Measurements from ENCODE around the gene PACS1.

Gene PACS1

DNA sequence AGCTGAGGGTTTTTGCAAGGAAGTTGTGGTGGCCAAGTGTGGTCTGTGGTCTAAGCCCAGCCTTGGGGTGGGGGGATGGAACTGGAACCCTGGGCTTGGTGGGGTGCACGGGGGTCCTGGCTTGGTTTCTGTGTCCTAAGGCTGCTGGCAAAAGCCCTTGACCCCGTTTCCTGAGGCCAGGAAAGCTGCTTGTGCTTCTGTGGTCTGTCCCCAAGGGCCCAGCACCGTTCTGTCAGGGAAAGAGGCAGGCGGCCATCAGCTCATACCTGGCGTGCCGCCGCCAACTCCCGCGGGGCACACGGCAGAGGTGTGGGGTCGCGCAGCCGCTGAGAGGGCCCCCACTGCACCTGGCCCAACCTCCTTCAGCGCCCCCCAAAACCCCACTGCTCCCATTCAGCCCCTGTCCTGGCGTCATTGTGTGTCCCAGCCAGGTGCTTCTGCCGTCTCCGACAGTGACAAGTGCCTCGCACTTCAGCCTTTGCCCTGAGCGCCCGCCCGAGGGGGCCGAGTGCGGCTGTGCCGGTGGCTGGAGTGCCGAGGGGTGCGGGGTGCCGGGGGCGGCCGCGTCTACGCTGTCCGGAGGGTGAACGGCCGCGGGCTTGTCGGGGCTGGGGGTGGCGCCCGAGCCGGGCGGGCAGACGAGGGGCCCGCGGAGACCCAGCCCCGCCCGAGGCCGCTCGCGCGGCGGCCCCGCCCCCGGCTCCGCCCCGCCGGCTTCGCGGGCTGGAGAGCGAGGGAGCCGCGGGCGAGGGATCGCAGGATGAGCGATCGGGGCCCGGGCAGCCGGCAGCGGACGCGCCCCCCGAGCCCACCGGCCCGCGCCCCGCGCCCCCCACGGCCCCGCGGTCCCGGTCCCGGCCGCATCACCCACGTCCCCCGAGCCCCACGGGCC lies 207.6 kb downstream of the PACS1 start, which contains the start of gene CNIH2:
CNIH2 (plus strand) TSS at position 705 of the 892 bp plus-strand sequence. CDS start 282 bp downstream, outside the sequence.
- CTCF ChIA-PET = interaction anchor here (0.8 kb wide), 1 partner anchor 9 kb away, joined by 4 read pairs; no protein-coding TSS in a partner anchor

DNA sequence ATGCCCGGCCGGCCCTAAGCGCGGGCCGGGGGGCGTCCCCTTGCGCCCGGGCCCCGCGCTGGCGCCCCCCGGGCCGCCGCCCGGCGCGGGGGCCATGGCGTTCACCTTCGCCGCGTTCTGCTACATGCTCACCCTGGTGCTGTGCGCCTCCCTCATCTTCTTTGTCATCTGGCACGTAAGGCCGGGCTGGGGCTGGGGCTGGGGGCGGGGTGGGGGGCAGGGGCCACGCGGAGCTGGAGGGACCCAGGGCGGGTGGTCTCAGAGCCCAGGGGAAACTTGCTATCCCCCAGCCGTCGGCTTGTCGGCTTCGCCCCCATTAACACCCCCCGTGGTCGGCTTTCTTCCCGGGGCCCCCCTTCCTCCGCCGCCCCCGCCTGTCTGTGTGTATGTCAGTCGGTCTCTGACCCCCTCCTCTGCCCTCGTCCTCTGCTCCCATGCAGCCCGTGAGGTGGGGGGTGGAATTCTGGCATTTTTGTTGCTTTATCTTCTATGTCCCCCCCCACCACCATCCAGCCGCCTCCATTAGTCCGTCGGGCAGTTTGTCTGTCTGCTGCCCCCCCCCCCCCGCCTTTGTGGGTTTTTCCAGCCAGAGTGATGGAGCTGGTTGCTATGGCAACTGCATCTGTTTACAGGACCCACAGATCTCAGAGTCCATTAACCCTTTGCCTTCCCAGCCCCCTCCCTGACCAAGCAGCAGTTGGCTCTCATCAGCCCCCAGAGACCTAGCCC lies 208.5 kb downstream of the PACS1 start:
- no peak for DNase-seq (ENCODE audit: low read depth, low spot score)
- TF ChIP-seq, protein P1, sequence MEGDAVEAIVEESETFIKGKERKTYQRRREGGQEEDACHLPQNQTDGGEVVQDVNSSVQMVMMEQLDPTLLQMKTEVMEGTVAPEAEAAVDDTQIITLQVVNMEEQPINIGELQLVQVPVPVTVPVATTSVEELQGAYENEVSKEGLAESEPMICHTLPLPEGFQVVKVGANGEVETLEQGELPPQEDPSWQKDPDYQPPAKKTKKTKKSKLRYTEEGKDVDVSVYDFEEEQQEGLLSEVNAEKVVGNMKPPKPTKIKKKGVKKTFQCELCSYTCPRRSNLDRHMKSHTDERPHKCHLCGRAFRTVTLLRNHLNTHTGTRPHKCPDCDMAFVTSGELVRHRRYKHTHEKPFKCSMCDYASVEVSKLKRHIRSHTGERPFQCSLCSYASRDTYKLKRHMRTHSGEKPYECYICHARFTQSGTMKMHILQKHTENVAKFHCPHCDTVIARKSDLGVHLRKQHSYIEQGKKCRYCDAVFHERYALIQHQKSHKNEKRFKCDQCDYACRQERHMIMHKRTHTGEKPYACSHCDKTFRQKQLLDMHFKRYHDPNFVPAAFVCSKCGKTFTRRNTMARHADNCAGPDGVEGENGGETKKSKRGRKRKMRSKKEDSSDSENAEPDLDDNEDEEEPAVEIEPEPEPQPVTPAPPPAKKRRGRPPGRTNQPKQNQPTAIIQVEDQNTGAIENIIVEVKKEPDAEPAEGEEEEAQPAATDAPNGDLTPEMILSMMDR (IDR thresholded peaks at IDR 0.05; ENCODE audit: insufficient read depth, low read length, missing control alignments) = no peak
- CTCF ChIA-PET = interaction anchor here (0.8 to 8.5 kb wide), 6 partner anchors 9 to 110 kb away, joined by 3 to 144 read pairs (median 5); partner anchors contain the start of genes RAB1B and YIF1A
- POLR2A ChIA-PET = interaction anchor here (0.7 kb wide), 1 partner anchor 39 kb away, joined by 4 read pairs; no protein-coding TSS in a partner anchor
- peak overlapping the region; percentile 41 for H3K4me3 ChIP-seq (ENCODE audit: low read depth, low read length)

More for the DNA sequence above, 207.6 kb downstream of the PACS1 start, which contains the start of gene CNIH2:
- POLR2A ChIA-PET = no interaction called here
- peak within 1 kb of the TSS; percentile 41 for H3K4me3 ChIP-seq (ENCODE audit: low read depth, low read length)
- TF ChIP-seq, protein P1 (IDR thresholded peaks at IDR 0.05; ENCODE audit: insufficient read depth, low read length, missing control alignments) = no peak
- DNase-seq (ENCODE audit: low read depth, low spot score) = no peak

DNA sequence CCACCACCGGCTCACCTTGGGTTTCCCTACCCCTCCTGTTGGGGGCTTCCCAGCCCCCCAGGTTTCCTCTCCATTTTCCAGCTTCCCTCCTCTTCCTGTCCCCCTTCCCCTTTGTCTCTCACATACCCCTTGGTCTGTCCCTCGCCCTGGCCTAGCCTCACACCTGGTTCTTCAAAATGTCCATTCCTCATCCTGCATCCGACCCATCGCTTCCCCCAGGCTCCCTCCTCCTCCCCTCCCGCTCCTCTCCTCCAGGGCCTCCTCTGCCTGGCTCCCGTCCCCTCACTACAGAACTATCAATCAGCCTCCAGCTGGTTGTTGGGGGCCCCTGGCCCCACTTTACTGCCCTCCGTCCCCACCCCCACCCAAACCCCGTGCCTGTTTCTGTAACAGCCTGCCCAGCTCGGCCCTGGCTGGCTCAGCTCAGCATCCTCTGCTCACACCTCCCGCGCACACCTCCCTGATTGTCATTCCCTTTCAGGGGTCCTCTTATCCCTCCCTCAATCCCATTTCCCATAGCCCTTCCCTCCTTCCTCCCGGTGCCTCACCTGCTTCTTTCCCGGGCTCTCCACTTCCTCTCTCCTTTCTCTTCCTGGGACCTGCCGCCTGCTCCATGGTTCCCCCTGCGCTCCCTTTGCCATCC lies 209.1 kb downstream of the PACS1 start:
- H3K4me3 ChIP-seq (ENCODE audit: low read depth, low read length) = no peak overlapping the region
- CTCF ChIA-PET = interaction anchor here (0.8 to 8.5 kb wide), 6 partner anchors 9 to 110 kb away, joined by 3 to 144 read pairs (median 5); partner anchors contain the start of genes RAB1B and YIF1A
- POLR2A ChIA-PET = interaction anchor here (0.7 to 2.7 kb wide), 2 partner anchors 10 to 39 kb away, joined by 4 to 15 read pairs; partner anchors contain the start of gene YIF1A
- DNase-seq (ENCODE audit: low read depth, low spot score) = no peak
- TF ChIP-seq, protein P1 (IDR thresholded peaks at IDR 0.05; ENCODE audit: insufficient read depth, low read length, missing control alignments) = no peak

DNA sequence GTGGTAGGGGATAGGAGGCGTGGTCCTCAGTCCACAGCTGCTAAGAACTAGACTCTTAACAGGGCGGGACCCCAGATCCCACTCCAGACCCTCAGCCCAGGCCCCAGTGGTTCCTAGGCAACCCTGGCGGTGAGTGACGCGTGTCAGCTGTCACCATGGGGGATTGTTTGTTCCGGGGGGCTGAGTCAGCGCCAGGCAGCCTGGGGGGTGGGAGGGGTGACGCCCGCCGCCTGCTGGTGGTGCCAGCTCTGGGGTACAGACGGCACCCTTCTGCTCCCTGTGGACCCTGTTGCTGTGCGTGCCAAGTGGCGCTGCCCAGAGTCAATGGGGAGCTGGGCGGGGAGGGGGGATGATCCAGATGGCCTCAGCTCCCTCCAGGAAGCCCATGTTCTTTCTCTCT lies 210.4 kb downstream of the PACS1 start:
- POLR2A ChIA-PET = interaction anchor here (0.8 to 2.7 kb wide), 3 partner anchors 9 to 12 kb away, joined by 3 to 15 read pairs (median 5); partner anchors contain the start of gene YIF1A
- H3K4me3 ChIP-seq (ENCODE audit: low read depth, low read length) = no peak overlapping the region
- DNase-seq (ENCODE audit: low read depth, low spot score) = no peak
- TF ChIP-seq, protein P1 (IDR thresholded peaks at IDR 0.05; ENCODE audit: insufficient read depth, low read length, missing control alignments) = no peak
- CTCF ChIA-PET = interaction anchor here (0.7 to 8.5 kb wide), 9 partner anchors 8 to 109 kb away, joined by 3 to 144 read pairs (median 3); partner anchors contain the start of genes RAB1B and YIF1A

DNA sequence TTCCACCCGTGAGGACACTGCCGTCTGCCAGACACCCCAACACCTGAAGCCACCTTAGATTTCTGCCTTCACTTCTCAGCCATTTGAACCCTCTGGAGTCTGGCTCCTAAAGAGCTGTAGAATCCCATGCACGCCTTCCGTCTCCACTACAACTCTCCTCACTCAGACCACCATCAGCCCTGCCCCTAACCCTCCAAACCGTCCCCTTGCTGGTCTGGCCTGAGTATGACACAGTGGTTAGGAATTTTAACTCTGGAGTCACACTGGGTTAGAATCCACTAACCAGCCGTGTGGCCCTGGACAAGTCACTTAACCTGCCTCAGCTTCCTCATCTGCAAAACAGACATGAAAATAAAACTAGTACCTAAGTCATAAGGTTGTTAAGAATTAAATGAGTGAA lies 210.9 kb downstream of the PACS1 start:
- H3K4me3 ChIP-seq (ENCODE audit: low read depth, low read length) = no peak overlapping the region
- POLR2A ChIA-PET = interaction anchor here (1.2 to 2.7 kb wide), 2 partner anchors 8 to 10 kb away, joined by 5 to 15 read pairs; partner anchors contain the start of gene YIF1A
- CTCF ChIA-PET = interaction anchor here (1.2 to 8.5 kb wide), 10 partner anchors 8 to 77 kb away, joined by 3 to 144 read pairs (median 4); partner anchors contain the start of genes RAB1B and YIF1A
- no peak for DNase-seq (ENCODE audit: low read depth, low spot score)
- TF ChIP-seq, protein P1 (IDR thresholded peaks at IDR 0.05; ENCODE audit: insufficient read depth, low read length, missing control alignments) = no peak
